Stimulated activated CD4-positive, alpha-beta T cell treated with anti-CD3 and anti-CD28 coated beads, TNF-alpha, amount 100 ng/mL, for 4 hours (primary cell): ENCODE data around the gene KRT71.
"Not testable (repeated sequence)": the region's sequence is repeated elsewhere in the genome, so short reads cannot be mapped to it uniquely, and the experiment has no call there.

ENCODE experiments used
- DNase-seq, 3 experiments: peaks; one replicate each; pipeline ENCODE4 v3.0.0-alpha.2; 2020; ENCODE audit warnings: low read depth in 3 of 3

KRT71 gene

GRCh38 chr12:52552681-52553195, at the start of gene KRT71:
Gene KRT71, minus strand, starts transcription at chr12:52553145. Its CDS starts 68 bp downstream, at chr12:52553077.
- no peak for DNase-seq

- no peak for DNase-seq
These were observed 49.6 kb upstream of the KRT71 start for GRCh38 chr12:52602552-52602951.

- DNase-seq, result no peak
These were observed 48.7 kb upstream of the KRT71 start for GRCh38 chr12:52601671-52602070.

GRCh38 chr12:52600941-52601481, 48.1 kb upstream of the KRT71 start, which contains the start of gene KRT72:
Gene KRT72, minus strand, starts transcription at chr12:52601463. Its CDS starts 11 bp downstream, at chr12:52601452.
- DNase-seq, result no peak

- DNase-seq, result no peak
These were observed 47.5 kb upstream of the KRT71 start for GRCh38 chr12:52600475-52600874.

- no peak for DNase-seq
These were observed 47.1 kb upstream of the KRT71 start for GRCh38 chr12:52600071-52600470.

- DNase-seq, result no peak
These were observed 46.0 kb upstream of the KRT71 start for GRCh38 chr12:52598966-52599365.

- DNase-seq, result not testable (repeated sequence)
These were observed 41.3 kb upstream of the KRT71 start for GRCh38 chr12:52594237-52594636.

GRCh38 chr12:52591521-52591920, 38.6 kb upstream of the KRT71 start:
- no peak for DNase-seq

GRCh38 chr12:52590021-52590420, 37.1 kb upstream of the KRT71 start:
- no peak for DNase-seq

- no peak for DNase-seq
These were observed 34.6 kb upstream of the KRT71 start for GRCh38 chr12:52587563-52587962.

- DNase-seq, result peak in 1 of 3 experiments; percentile 15
These were observed 33.0 kb upstream of the KRT71 start for GRCh38 chr12:52585946-52586345.

GRCh38 chr12:52585066-52585465, 32.1 kb upstream of the KRT71 start:
- DNase-seq, result no peak

- DNase-seq, result no peak
These were observed 31.3 kb upstream of the KRT71 start for GRCh38 chr12:52584156-52584682.

GRCh38 chr12:52582971-52583456, 30.1 kb upstream of the KRT71 start:
- DNase-seq, result peak; percentile 29 to 55 (median 55)

GRCh38 chr12:52582486-52582885, 29.5 kb upstream of the KRT71 start:
- DNase-seq, result no peak

- DNase-seq, result no peak
These were observed 28.5 kb upstream of the KRT71 start for GRCh38 chr12:52581481-52581880.

- DNase-seq, result no peak
These were observed 28.1 kb upstream of the KRT71 start for GRCh38 chr12:52581066-52581465.

- DNase-seq, result no peak
These were observed 27.6 kb upstream of the KRT71 start for GRCh38 chr12:52580496-52580895.

- no peak for DNase-seq
These were observed 26.8 kb upstream of the KRT71 start for GRCh38 chr12:52579468-52580465.

- DNase-seq, result no peak
These were observed 25.5 kb upstream of the KRT71 start for GRCh38 chr12:52578469-52578868.

- DNase-seq, result no peak
These were observed 24.4 kb upstream of the KRT71 start for GRCh38 chr12:52577316-52577715.
